ENCODE results near the gene COX7B. TPM values are rescaled to one million over a fixed set of nuclear protein-coding genes. Genes with fewer than 3 reads are reported as not detected.
"Not testable (repeated sequence)": the region's sequence is repeated elsewhere in the genome, so short reads cannot be mapped to it uniquely, and the experiment has no call there.

Gene COX7B
- 196 TPM for polyA plus RNA-seq (2013)

- POLR2A ChIA-PET = interaction anchor here (0.5 to 2.1 kb wide), 4 partner anchors 11 to 256 kb away, joined by 3 to 9 read pairs (median 6); partner anchors contain the start of gene ATP7A
- Histone ChIP-seq H3K27me3 (replicated peaks in 2 of 5; ENCODE audit: control insufficient read depth in 4 of 5, insufficient read depth in 5 of 5, low read length in 4 of 5) (no peaks in the 10 kb centered on the region), H3K4me3 (ENCODE audit: control insufficient read depth in 1 of 7, extremely low read depth in 1 of 7, insufficient read depth in 4 of 7, low read depth in 2 of 7, low read length in 6 of 7) (peak within 1 kb of the TSS; percentile 26 to 97 (median 89)), H3K27ac (ENCODE audit: insufficient read depth in 1 of 2, low read depth in 1 of 2, low read length in 2 of 2, poor library complexity in 1 of 2, severe bottlenecking in 2 of 2) (peak within 1 kb of the TSS; percentile 81 to 94), H3K4me1 (ENCODE audit: control extremely low read depth in 1 of 4, control insufficient read depth in 4 of 4, insufficient read depth in 4 of 4, low read length in 3 of 4) (peaks cover 0 to 6% (median 3%) of the 10 kb centered on the region in 4 experiments), H3K36me3 (ENCODE audit: control insufficient read depth in 4 of 4, insufficient read depth in 4 of 4, low read length in 3 of 4) (peaks cover 0 to 12% (median 1%) of the 10 kb centered on the region in 4 experiments), H3K9me3 (ENCODE audit: control extremely low read depth in 1 of 5, control insufficient read depth in 4 of 5, insufficient read depth in 2 of 5, low read depth in 1 of 5, low read length in 4 of 5) (no peaks in the 10 kb centered on the region)
- CTCF ChIA-PET = interaction anchor here (0.9 to 2.6 kb wide), 4 partner anchors 10 to 125 kb away, joined by 3 to 10 read pairs (median 7); partner anchors contain the start of gene ATP7A
- WGBS (ENCODE audit: insufficient coverage) = 42% methylated on average over 26 of the region's 28 CpGs
- peak; percentile 95 to 97 (median 97) for DNase-seq
These were observed at the start of gene COX7B for GRCh38 chrX:77899081-77899828. Gene COX7B, plus strand, starts transcription at chrX:77899468. Its CDS starts 86 bp downstream, at chrX:77899554.

GRCh38 chrX:77875372-77875771 is 23.9 kb upstream of the COX7B start:
- H3K27ac ChIP-seq (ENCODE audit: insufficient read depth in 1 of 2, low read depth in 1 of 2, low read length in 2 of 2, poor library complexity in 1 of 2, severe bottlenecking in 2 of 2) = no peak overlapping the region
- H3K36me3 ChIP-seq (ENCODE audit: control insufficient read depth in 4 of 4, insufficient read depth in 4 of 4, low read length in 3 of 4) = peaks cover 0 to 11% (median 3%) of the 10 kb centered on the region in 4 experiments
- ChIA-PET POLR2A (no interaction called here), CTCF (no interaction called here)
- DNase-seq = no peak
- no peak overlapping the region for H3K4me3 ChIP-seq (ENCODE audit: control insufficient read depth in 1 of 7, extremely low read depth in 1 of 7, insufficient read depth in 4 of 7, low read depth in 2 of 7, low read length in 6 of 7)
- H3K9me3 ChIP-seq (ENCODE audit: control extremely low read depth in 1 of 5, control insufficient read depth in 4 of 5, insufficient read depth in 2 of 5, low read depth in 1 of 5, low read length in 4 of 5) = no peaks in the 10 kb centered on the region
- WGBS (ENCODE audit: insufficient coverage) = 87% methylated on average over 8 of the region's 8 CpGs
- no peaks in the 10 kb centered on the region for H3K27me3 ChIP-seq (replicated peaks in 2 of 5; ENCODE audit: control insufficient read depth in 4 of 5, insufficient read depth in 5 of 5, low read length in 4 of 5)
- no peaks in the 10 kb centered on the region for H3K4me1 ChIP-seq (ENCODE audit: control extremely low read depth in 1 of 4, control insufficient read depth in 4 of 4, insufficient read depth in 4 of 4, low read length in 3 of 4)

DNA sequence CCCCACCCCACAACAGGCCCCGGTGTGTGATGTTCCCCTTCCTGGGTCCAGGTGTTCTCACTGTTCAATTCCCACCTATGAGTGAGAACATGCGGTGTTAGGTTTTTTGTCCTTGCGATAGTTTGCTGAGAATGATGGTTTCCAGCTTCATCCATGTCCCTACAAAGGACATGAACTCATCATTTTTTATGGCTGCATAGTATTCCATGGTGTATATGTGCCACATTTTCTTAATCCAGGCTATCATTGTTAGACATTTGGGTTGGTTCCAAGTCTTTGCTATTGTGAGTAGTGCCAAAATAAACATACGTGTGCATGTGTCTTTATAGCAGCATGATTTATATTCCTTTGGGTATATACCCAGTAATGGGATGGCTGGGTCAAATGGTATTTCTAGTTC is 17.9 kb upstream of the COX7B start:
- not testable (repeated sequence) for H3K9me3 ChIP-seq (ENCODE audit: control extremely low read depth in 1 of 5, control insufficient read depth in 4 of 5, insufficient read depth in 2 of 5, low read depth in 1 of 5, low read length in 4 of 5)

GRCh38 chrX:77892887-77893286 is 6.4 kb upstream of the COX7B start:
- Histone ChIP-seq H3K4me1 (ENCODE audit: control extremely low read depth in 1 of 4, control insufficient read depth in 4 of 4, insufficient read depth in 4 of 4, low read length in 3 of 4) (peaks cover 0 to 11% (median 3%) of the 10 kb centered on the region in 4 experiments), H3K27ac (ENCODE audit: insufficient read depth in 1 of 2, low read depth in 1 of 2, low read length in 2 of 2, poor library complexity in 1 of 2, severe bottlenecking in 2 of 2) (no peak overlapping the region), H3K4me3 (ENCODE audit: control insufficient read depth in 1 of 7, extremely low read depth in 1 of 7, insufficient read depth in 4 of 7, low read depth in 2 of 7, low read length in 6 of 7) (no peak overlapping the region), H3K36me3 (ENCODE audit: control insufficient read depth in 4 of 4, insufficient read depth in 4 of 4, low read length in 3 of 4) (no peaks in the 10 kb centered on the region), H3K27me3 (replicated peaks in 2 of 5; ENCODE audit: control insufficient read depth in 4 of 5, insufficient read depth in 5 of 5, low read length in 4 of 5) (no peaks in the 10 kb centered on the region), H3K9me3 (ENCODE audit: control extremely low read depth in 1 of 5, control insufficient read depth in 4 of 5, insufficient read depth in 2 of 5, low read depth in 1 of 5, low read length in 4 of 5) (no peaks in the 10 kb centered on the region)
- WGBS (ENCODE audit: insufficient coverage) = 100% methylated on average over 2 of the region's 2 CpGs
- POLR2A ChIA-PET = no interaction called here
- CTCF ChIA-PET = interaction anchor here (0.6 kb wide), 1 partner anchor 8 kb away, joined by 3 read pairs; no protein-coding TSS in a partner anchor
- DNase-seq = no peak

More for the DNA sequence above, 17.9 kb upstream of the COX7B start:
- H3K36me3 ChIP-seq (ENCODE audit: control insufficient read depth in 4 of 4, insufficient read depth in 4 of 4, low read length in 3 of 4); H3K4me1 ChIP-seq (ENCODE audit: control extremely low read depth in 1 of 4, control insufficient read depth in 4 of 4, insufficient read depth in 4 of 4, low read length in 3 of 4); POLR2A ChIA-PET; H3K4me3 ChIP-seq (ENCODE audit: control insufficient read depth in 1 of 7, extremely low read depth in 1 of 7, insufficient read depth in 4 of 7, low read depth in 2 of 7, low read length in 6 of 7); H3K27me3 ChIP-seq (replicated peaks in 2 of 5; ENCODE audit: control insufficient read depth in 4 of 5, insufficient read depth in 5 of 5, low read length in 4 of 5); CTCF ChIA-PET; H3K27ac ChIP-seq (ENCODE audit: insufficient read depth in 1 of 2, low read depth in 1 of 2, low read length in 2 of 2, poor library complexity in 1 of 2, severe bottlenecking in 2 of 2); DNase-seq: not testable (repeated sequence)
- no CpG with 5 or more reads among the region's 4 CpGs for WGBS (ENCODE audit: insufficient coverage)

DNA sequence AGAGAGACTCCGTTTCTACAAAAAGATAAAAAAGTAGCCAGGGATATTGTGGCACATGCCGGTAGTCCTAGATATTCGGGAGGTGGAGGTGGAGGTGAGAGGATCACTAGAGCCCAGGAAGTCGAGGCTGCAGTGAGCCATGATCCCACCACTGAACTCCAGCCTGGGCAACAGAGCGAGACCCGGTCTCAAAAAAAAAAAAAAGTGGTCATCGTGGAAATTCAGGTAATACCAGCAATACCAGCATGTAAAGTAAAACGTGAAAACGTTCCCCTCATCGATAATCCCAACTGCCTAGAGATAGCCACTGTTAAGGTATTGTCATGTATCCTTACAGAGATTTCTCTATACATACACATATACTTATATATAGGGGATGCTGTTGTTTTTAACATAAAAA is 5.6 kb upstream of the COX7B start:
- 89% methylated on average over 6 of the region's 10 CpGs for WGBS (ENCODE audit: insufficient coverage)
- Histone ChIP-seq H3K36me3 (ENCODE audit: control insufficient read depth in 4 of 4, insufficient read depth in 4 of 4, low read length in 3 of 4) (no peaks in the 10 kb centered on the region), H3K4me3 (ENCODE audit: control insufficient read depth in 1 of 7, extremely low read depth in 1 of 7, insufficient read depth in 4 of 7, low read depth in 2 of 7, low read length in 6 of 7) (peak overlapping the region in 6 of 7 experiments; percentile 7 to 97 (median 88)), H3K9me3 (ENCODE audit: control extremely low read depth in 1 of 5, control insufficient read depth in 4 of 5, insufficient read depth in 2 of 5, low read depth in 1 of 5, low read length in 4 of 5) (no peaks in the 10 kb centered on the region), H3K27me3 (replicated peaks in 2 of 5; ENCODE audit: control insufficient read depth in 4 of 5, insufficient read depth in 5 of 5, low read length in 4 of 5) (no peaks in the 10 kb centered on the region), H3K4me1 (ENCODE audit: control extremely low read depth in 1 of 4, control insufficient read depth in 4 of 4, insufficient read depth in 4 of 4, low read length in 3 of 4) (peaks cover 0 to 11% (median 3%) of the 10 kb centered on the region in 4 experiments), H3K27ac (ENCODE audit: insufficient read depth in 1 of 2, low read depth in 1 of 2, low read length in 2 of 2, poor library complexity in 1 of 2, severe bottlenecking in 2 of 2) (peak overlapping the region in 1 of 2 experiments; percentile 98)
- POLR2A ChIA-PET = no interaction called here
- no peak for DNase-seq
- CTCF ChIA-PET = interaction anchor here (0.6 kb wide), 1 partner anchor 9 kb away, joined by 3 read pairs; no protein-coding TSS in a partner anchor

- Histone ChIP-seq H3K9me3 (ENCODE audit: control extremely low read depth in 1 of 5, control insufficient read depth in 4 of 5, insufficient read depth in 2 of 5, low read depth in 1 of 5, low read length in 4 of 5) (no peaks in the 10 kb centered on the region), H3K4me1 (ENCODE audit: control extremely low read depth in 1 of 4, control insufficient read depth in 4 of 4, insufficient read depth in 4 of 4, low read length in 3 of 4) (peaks cover 0 to 11% (median 3%) of the 10 kb centered on the region in 4 experiments), H3K27me3 (replicated peaks in 2 of 5; ENCODE audit: control insufficient read depth in 4 of 5, insufficient read depth in 5 of 5, low read length in 4 of 5) (no peaks in the 10 kb centered on the region), H3K4me3 (ENCODE audit: control insufficient read depth in 1 of 7, extremely low read depth in 1 of 7, insufficient read depth in 4 of 7, low read depth in 2 of 7, low read length in 6 of 7) (peak within 1 kb of the TSS; percentile 52 to 97 (median 87)), H3K27ac (ENCODE audit: insufficient read depth in 1 of 2, low read depth in 1 of 2, low read length in 2 of 2, poor library complexity in 1 of 2, severe bottlenecking in 2 of 2) (peak within 1 kb of the TSS; percentile 96 to 98), H3K36me3 (ENCODE audit: control insufficient read depth in 4 of 4, insufficient read depth in 4 of 4, low read length in 3 of 4) (no peaks in the 10 kb centered on the region)
- POLR2A ChIA-PET = interaction anchor here (0.5 to 1.1 kb wide), 2 partner anchors 15 to 101 kb away, joined by 3 to 11 read pairs; partner anchors contain the start of gene ATP7A
- DNase-seq = peak; percentile 96 to 98 (median 98)
- CTCF ChIA-PET = interaction anchor here (0.7 kb wide), 1 partner anchor 129 kb away, joined by 3 read pairs; no protein-coding TSS in a partner anchor
- 34% methylated on average over 38 of the region's 49 CpGs for WGBS (ENCODE audit: insufficient coverage)
These were observed 4.1 kb upstream of the COX7B start, which contains the start of gene MAGT1 for GRCh38 chrX:77894921-77895886. Gene MAGT1, minus strand, starts transcription at chrX:77895435. Its CDS starts 25 bp downstream, at chrX:77895410.
